ENCODE results near the gene RWDD3.

GRCh38 chr1:95207223-95207935 is 26.6 kb upstream of the RWDD3 start:
- no peak for TF ChIP-seq CTCF (IDR thresholded peaks at IDR 0.05)
- no peak for TF ChIP-seq POLR2A (IDR thresholded peaks at IDR 0.05)

Measured in uterus (tissue), 2 donors.